GM12878 (cell line): ENCODE results near the gene DACH1. TPM values are rescaled to one million over a fixed set of nuclear protein-coding genes. Genes with fewer than 3 reads are reported as not detected.

Experiments used
- ATAC-seq: fragments of 200-7000 bp; cut with Tn5 transposase; 3 replicates; pipeline ENCODE4 v1.9.1; 2020; ENCODE audit warnings: mild to moderate bottlenecking, moderate library complexity
- BruUV-seq: library from RNA; stranded (reverse); fragments of 400-500 nt; replicated peaks from 2 replicates; lab custom pipeline; 2021; lab: Mats Ljungman, UMichigan
- CTCF ChIA-PET: fragments of 300-600 bp; sonication (Branson Sonifier 250); formaldehyde crosslinking; extraction: SDS; loops from one replicate; lab custom pipeline; 2021; ENCODE audit warnings: inconsistent platforms; lab: Yijun Ruan, JAX
- POLR2A ChIA-PET: fragments of 350-600 bp; formaldehyde crosslinking; extraction: SDS; loops from one replicate; lab custom pipeline; 2021; ENCODE audit warnings: inconsistent platforms; lab: Charles Lee
- RAD21 ChIA-PET: fragments of 300-600 bp; sonication (Branson Sonifier 250); formaldehyde crosslinking; loops from one replicate; lab custom pipeline; 2023; ENCODE audit warnings: antibody characterized with exemption; ENCODE audit not compliant: unreplicated experiment; lab: Charles Lee
- SMC1A ChIA-PET: fragments of 300-600 bp; sonication (Branson Sonifier 250); formaldehyde crosslinking; loops from one replicate; lab custom pipeline; 2023; ENCODE audit not compliant: unreplicated experiment, uncharacterized antibody; lab: Charles Lee
- DNase-seq: peaks from one replicate; pipeline ENCODE4 v3.0.0-alpha.2; 2011; ENCODE audit warnings: low read depth, low spot score
- FAIRE-seq: peaks from 3 replicates; lab custom pipeline; 2011; peaks lifted over from hg19 to GRCh38; lab: Jason Lieb, UNC
- H2AFZ ChIP-seq: 2 replicates; pipeline ENCODE4 v1.6.0; 2011; ENCODE audit warnings: low read depth, low read length, control low read depth; ENCODE audit not compliant: control insufficient read depth
- H3K27ac ChIP-seq: 2 replicates; pipeline ENCODE4 v1.5.1; 2011; ENCODE audit warnings: control low read depth; ENCODE audit not compliant: control insufficient read depth, insufficient read depth
- H3K27me3 ChIP-seq, 2 experiments: replicated peaks in 1 of 2; 2 replicates each; pipeline versions ENCODE4 v1.6.0 to v1.6.1; 2011; ENCODE audit warnings: low read length in 1 of 2; ENCODE audit not compliant: control insufficient read depth in 2 of 2, insufficient read depth in 2 of 2
- H3K36me3 ChIP-seq, 2 experiments: 2 replicates each; pipeline ENCODE4 v1.5.1; 2011; ENCODE audit warnings: low read length in 1 of 2; ENCODE audit not compliant: control insufficient read depth in 2 of 2, insufficient read depth in 2 of 2
- H3K4me1 ChIP-seq: 2 replicates; pipeline ENCODE4 v1.6.1; 2011; ENCODE audit warnings: mild to moderate bottlenecking, low read length, moderate library complexity, mixed read lengths; ENCODE audit not compliant: control insufficient read depth, insufficient read depth
- H3K4me2 ChIP-seq: 2 replicates; pipeline ENCODE4 v1.6.0; 2011; ENCODE audit warnings: control low read depth; ENCODE audit not compliant: control insufficient read depth, insufficient read depth
- H3K4me3 ChIP-seq: fragments of 200-600 bp; sonication (generic); 2 replicates; pipeline ENCODE4 v1.5.1; 2016
- H3K79me2 ChIP-seq: 2 replicates; pipeline ENCODE4 v1.6.0; 2011; ENCODE audit warnings: low read length; ENCODE audit not compliant: control insufficient read depth, insufficient read depth
- H3K9ac ChIP-seq: 2 replicates; pipeline ENCODE4 v1.8.0; 2011; ENCODE audit warnings: low read length, control low read depth, mixed read lengths; ENCODE audit not compliant: control insufficient read depth, insufficient read depth
- H3K9me3 ChIP-seq: replicated peaks from 3 replicates; pipeline ENCODE4 v1.5.1; 2011; ENCODE audit warnings: mild to moderate bottlenecking, low read length; ENCODE audit not compliant: control insufficient read depth, insufficient read depth
- H4K20me1 ChIP-seq: 2 replicates; pipeline ENCODE4 v1.6.0; 2011; ENCODE audit not compliant: control insufficient read depth, insufficient read depth
- EP300 ChIP-seq, 2 experiments: fragments of 150-350 bp in 1 of 2; IDR thresholded peaks; 2 replicates each; pipeline ENCODE4 v1.6.1; 2011 to 2012; ENCODE audit warnings: low read depth in 2 of 2, low read length in 2 of 2, borderline replicate concordance in 1 of 2, improper control_type of control experiment in 1 of 2, inconsistent platforms in 1 of 2; ENCODE audit not compliant: control insufficient read depth in 1 of 2
- ESRRA ChIP-seq: IDR thresholded peaks from 2 replicates; pipeline ENCODE4 v1.6.1; 2012; ENCODE audit warnings: mild to moderate bottlenecking, low read length, improper control_type of control experiment
- NR2F1 ChIP-seq: fragments of 450-650 bp; conservative IDR thresholded peaks from 2 replicates; pipeline ENCODE4 v1.6.1; 2017; ENCODE audit warnings: mild to moderate bottlenecking
- SP1 ChIP-seq: IDR thresholded peaks from one replicate; pipeline ENCODE4 v1.6.1; 2011; ENCODE audit warnings: low read depth, low read length
- SUZ12 ChIP-seq: fragments of 200-600 bp; sonication (generic); IDR thresholded peaks from one replicate; pipeline ENCODE4 v1.6.1; 2018; ENCODE audit warnings: antibody characterized with exemption, mild to moderate bottlenecking; ENCODE audit not compliant: unreplicated experiment
- TARDBP ChIP-seq: IDR thresholded peaks from 2 replicates; pipeline ENCODE4 v1.6.1; 2016; ENCODE audit warnings: borderline replicate concordance
- TBL1XR1 ChIP-seq: IDR thresholded peaks from 2 replicates; pipeline ENCODE4 v1.6.1; 2012; ENCODE audit warnings: low read depth, low read length, improper control_type of control experiment
- ZNF384 ChIP-seq: IDR thresholded peaks from 2 replicates; pipeline ENCODE4 v1.6.1; 2012; ENCODE audit warnings: low read depth, mild to moderate bottlenecking, low read length, improper control_type of control experiment, borderline replicate concordance
- WGBS: methylation state at CpG from one replicate; pipeline ENCODE4 v1.1.6; 2016; ENCODE audit warnings: low lambda C conversion rate; ENCODE audit not compliant: insufficient replicate concordance, insufficient coverage; ENCODE audit errors: missing lambda C conversion rate; 5-methylcytosine and 5-hydroxymethylcytosine counted together
- in situ Hi-C: fragments of 300-500 bp; cut with MboI; formaldehyde crosslinking; loops from 9 replicates; pipeline ENCODE4 v1.14.3; 2018; ENCODE audit warnings: mixed read lengths
- intact Hi-C: fragments of 100-400 bp; cut with micrococcal nuclease; formaldehyde crosslinking; loops from one replicate; pipeline ENCODE4 v1.14.2; 2022; ENCODE audit not compliant: unreplicated experiment
- polyA plus RNA-seq, 11 experiments: library from polyadenylated mRNA; depleted of rRNA in 4 of 11; unstranded in 6 of 11; stranded (reverse) in 5 of 11; fragments of >200 nt; fragmentation: Nextera tagmentation in 4 of 11; fragmentation: Illumina TruSeq in 1 of 11; extraction: Ambion mirVana in 4 of 11; extraction: Trizol in 1 of 11; gene quantifications; 1 replicate in 1 of 11; 2 replicates in 10 of 11; pipeline versions ENCODE4 v1.2.1 to v1.2.3, GENCODE V29; 2011 to 2016; ENCODE audit warnings: inconsistent platforms in 2 of 11, missing spikeins in 2 of 11, low read depth in 1 of 11
- total RNA-seq, 4 experiments: library from RNA; depleted of rRNA in 3 of 4; stranded (reverse); fragments of >200 nt in 3 of 4; fragmentation: Illumina TruSeq in 1 of 4; extraction: Trizol in 1 of 4; gene quantifications; 2 replicates each; pipeline versions ENCODE4 v1.2.1 to v1.2.3, GENCODE V29; 2013 to 2021
- TF ChIP-seq, protein P1 (sequence below): IDR thresholded peaks from 2 replicates; pipeline ENCODE4 v1.6.1; 2011; ENCODE audit warnings: low read depth, low read length, improper control_type of control experiment, borderline replicate concordance
- TF ChIP-seq, protein P2 (sequence below): fragments of 450-650 bp; conservative IDR thresholded peaks from 2 replicates; pipeline ENCODE4 v1.6.1; 2017; ENCODE audit warnings: mild to moderate bottlenecking, moderate library complexity
- TF ChIP-seq, protein P3 (sequence below): IDR thresholded peaks from 2 replicates; pipeline ENCODE4 v1.6.1; 2012; ENCODE audit warnings: low read length, inconsistent platforms
- TF ChIP-seq, protein P4 (sequence below): fragments of 450-650 bp; IDR thresholded peaks from 2 replicates; pipeline ENCODE4 v1.6.1; 2017; ENCODE audit warnings: mild to moderate bottlenecking
- TF ChIP-seq, protein P5 (sequence below): IDR thresholded peaks from 2 replicates; pipeline ENCODE4 v1.6.1; 2012; ENCODE audit warnings: low read depth, low read length, improper control_type of control experiment

Gene DACH1
- total and polyA plus RNA-seq, 10 of the 15 experiments (the other 5 are each of a cell fraction or from before 2014, with no cell fraction given), result 0.05 TPM; not detected in 9

DNA sequence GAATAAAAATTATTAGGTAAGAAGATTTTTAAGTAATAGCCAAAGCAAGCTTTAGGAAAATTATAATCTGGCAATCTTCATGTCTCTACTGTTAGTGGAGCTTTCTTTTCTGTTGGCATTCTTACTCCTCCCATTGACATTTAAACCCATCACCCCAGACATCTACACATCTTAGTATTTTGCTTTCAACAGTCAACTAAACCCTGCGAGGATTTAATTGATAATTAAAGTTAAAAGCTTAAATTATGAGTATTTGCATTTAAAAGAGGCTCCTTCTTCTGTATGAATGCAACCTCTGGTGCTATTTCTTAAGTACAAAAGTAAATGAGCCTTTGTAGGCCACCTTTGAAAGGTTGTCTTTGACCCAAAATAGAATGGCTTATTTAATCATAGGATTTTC is 148.1 kb downstream of the DACH1 start:
- ATAC-seq (no peak), FAIRE-seq (no peak), DNase-seq (no peak)
- ChIA-PET POLR2A (no interaction called here), CTCF (no interaction called here), RAD21 (no interaction called here), SMC1A (interaction anchor here (0.6 to 1.5 kb wide), 2 partner anchors 18 to 429 kb away, joined by 3 read pairs; no protein-coding TSS in a partner anchor)
- Histone ChIP-seq H4K20me1 (no peaks in the 10 kb centered on the region), H3K36me3 (no peaks in the 10 kb centered on the region), H3K4me2 (no peak overlapping the region), H3K27me3 (no peaks in the 10 kb centered on the region), H3K27ac (no peak overlapping the region), H3K9me3 (no peaks in the 10 kb centered on the region), H3K79me2 (no peaks in the 10 kb centered on the region), H2AFZ (no peak overlapping the region), H3K9ac (no peak overlapping the region), H3K4me1 (no peaks in the 10 kb centered on the region), H3K4me3 (no peak overlapping the region)
- in situ Hi-C loops (no loop called here), intact Hi-C loops (no loop called here)
- BruUV-seq, result no TSS peak
- 0% methylated on average over 1 of the region's 1 CpG for WGBS
- TF ChIP-seq, protein P1, sequence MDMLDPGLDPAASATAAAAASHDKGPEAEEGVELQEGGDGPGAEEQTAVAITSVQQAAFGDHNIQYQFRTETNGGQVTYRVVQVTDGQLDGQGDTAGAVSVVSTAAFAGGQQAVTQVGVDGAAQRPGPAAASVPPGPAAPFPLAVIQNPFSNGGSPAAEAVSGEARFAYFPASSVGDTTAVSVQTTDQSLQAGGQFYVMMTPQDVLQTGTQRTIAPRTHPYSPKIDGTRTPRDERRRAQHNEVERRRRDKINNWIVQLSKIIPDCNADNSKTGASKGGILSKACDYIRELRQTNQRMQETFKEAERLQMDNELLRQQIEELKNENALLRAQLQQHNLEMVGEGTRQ, result no peak
- TF ChIP-seq NR2F1 (no peak), TARDBP (no peak), ZNF384 (no peak), TBL1XR1 (no peak), SP1 (no peak), SUZ12 (no peak), EP300 (IDR thresholded peaks at IDR 0.05; ENCODE audit: borderline replicate concordance in 1 of 2, control insufficient read depth in 1 of 2, low read depth in 2 of 2, low read length in 2 of 2) (no peak), ESRRA (no peak)
- TF ChIP-seq, protein P2, sequence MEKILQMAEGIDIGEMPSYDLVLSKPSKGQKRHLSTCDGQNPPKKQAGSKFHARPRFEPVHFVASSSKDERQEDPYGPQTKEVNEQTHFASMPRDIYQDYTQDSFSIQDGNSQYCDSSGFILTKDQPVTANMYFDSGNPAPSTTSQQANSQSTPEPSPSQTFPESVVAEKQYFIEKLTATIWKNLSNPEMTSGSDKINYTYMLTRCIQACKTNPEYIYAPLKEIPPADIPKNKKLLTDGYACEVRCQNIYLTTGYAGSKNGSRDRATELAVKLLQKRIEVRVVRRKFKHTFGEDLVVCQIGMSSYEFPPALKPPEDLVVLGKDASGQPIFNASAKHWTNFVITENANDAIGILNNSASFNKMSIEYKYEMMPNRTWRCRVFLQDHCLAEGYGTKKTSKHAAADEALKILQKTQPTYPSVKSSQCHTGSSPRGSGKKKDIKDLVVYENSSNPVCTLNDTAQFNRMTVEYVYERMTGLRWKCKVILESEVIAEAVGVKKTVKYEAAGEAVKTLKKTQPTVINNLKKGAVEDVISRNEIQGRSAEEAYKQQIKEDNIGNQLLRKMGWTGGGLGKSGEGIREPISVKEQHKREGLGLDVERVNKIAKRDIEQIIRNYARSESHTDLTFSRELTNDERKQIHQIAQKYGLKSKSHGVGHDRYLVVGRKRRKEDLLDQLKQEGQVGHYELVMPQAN, result no peak
- TF ChIP-seq, protein P3, sequence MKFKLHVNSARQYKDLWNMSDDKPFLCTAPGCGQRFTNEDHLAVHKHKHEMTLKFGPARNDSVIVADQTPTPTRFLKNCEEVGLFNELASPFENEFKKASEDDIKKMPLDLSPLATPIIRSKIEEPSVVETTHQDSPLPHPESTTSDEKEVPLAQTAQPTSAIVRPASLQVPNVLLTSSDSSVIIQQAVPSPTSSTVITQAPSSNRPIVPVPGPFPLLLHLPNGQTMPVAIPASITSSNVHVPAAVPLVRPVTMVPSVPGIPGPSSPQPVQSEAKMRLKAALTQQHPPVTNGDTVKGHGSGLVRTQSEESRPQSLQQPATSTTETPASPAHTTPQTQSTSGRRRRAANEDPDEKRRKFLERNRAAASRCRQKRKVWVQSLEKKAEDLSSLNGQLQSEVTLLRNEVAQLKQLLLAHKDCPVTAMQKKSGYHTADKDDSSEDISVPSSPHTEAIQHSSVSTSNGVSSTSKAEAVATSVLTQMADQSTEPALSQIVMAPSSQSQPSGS, result no peak
- TF ChIP-seq, protein P4, sequence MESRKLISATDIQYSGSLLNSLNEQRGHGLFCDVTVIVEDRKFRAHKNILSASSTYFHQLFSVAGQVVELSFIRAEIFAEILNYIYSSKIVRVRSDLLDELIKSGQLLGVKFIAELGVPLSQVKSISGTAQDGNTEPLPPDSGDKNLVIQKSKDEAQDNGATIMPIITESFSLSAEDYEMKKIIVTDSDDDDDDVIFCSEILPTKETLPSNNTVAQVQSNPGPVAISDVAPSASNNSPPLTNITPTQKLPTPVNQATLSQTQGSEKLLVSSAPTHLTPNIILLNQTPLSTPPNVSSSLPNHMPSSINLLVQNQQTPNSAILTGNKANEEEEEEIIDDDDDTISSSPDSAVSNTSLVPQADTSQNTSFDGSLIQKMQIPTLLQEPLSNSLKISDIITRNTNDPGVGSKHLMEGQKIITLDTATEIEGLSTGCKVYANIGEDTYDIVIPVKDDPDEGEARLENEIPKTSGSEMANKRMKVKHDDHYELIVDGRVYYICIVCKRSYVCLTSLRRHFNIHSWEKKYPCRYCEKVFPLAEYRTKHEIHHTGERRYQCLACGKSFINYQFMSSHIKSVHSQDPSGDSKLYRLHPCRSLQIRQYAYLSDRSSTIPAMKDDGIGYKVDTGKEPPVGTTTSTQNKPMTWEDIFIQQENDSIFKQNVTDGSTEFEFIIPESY, result no peak
- TF ChIP-seq, protein P5, sequence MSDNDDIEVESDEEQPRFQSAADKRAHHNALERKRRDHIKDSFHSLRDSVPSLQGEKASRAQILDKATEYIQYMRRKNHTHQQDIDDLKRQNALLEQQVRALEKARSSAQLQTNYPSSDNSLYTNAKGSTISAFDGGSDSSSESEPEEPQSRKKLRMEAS, result no peak
